Endothelial cell (in vitro differentiated cells): ENCODE results near the gene RHOU. TPM values are rescaled to one million over a fixed set of nuclear protein-coding genes. Genes with fewer than 3 reads are reported as not detected.

Experiments
- DNase-seq: peaks from one replicate; pipeline ENCODE4 v3.0.0; 2021; ENCODE audit warnings: low spot score
- H3K27ac Mint-ChIP-seq: one replicate; pipeline ENCODE4 v1.8.0; 2021; ENCODE audit warnings: mixed read lengths, inconsistent platforms; ENCODE audit not compliant: unreplicated experiment
- H3K27me3 Mint-ChIP-seq: one replicate; pipeline ENCODE4 v1.8.0; 2021; ENCODE audit warnings: mild to moderate bottlenecking, moderate library complexity, mixed read lengths, inconsistent platforms; ENCODE audit not compliant: unreplicated experiment
- H3K36me3 Mint-ChIP-seq: one replicate; pipeline ENCODE4 v1.8.0; 2021; ENCODE audit warnings: mild to moderate bottlenecking, low read depth, mixed read lengths, inconsistent platforms; ENCODE audit not compliant: unreplicated experiment
- H3K4me1 Mint-ChIP-seq: one replicate; pipeline ENCODE4 v1.8.0; 2021; ENCODE audit warnings: mild to moderate bottlenecking, mixed read lengths, inconsistent platforms; ENCODE audit not compliant: unreplicated experiment
- H3K4me3 Mint-ChIP-seq: one replicate; pipeline ENCODE4 v1.8.0; 2021; ENCODE audit warnings: mild to moderate bottlenecking, mixed read lengths, inconsistent platforms; ENCODE audit not compliant: unreplicated experiment
- H3K9me3 Mint-ChIP-seq: one replicate; pipeline ENCODE4 v1.8.0; 2021; ENCODE audit warnings: mixed read lengths, inconsistent platforms; ENCODE audit not compliant: unreplicated experiment
- total RNA-seq: library from RNA; stranded (reverse); fragmentation: NEBNext Ultra II Directional; extraction: Animal tissue kit (Norgen Biotek cat#: 25700); gene quantifications from one replicate; pipeline ENCODE4 v1.2.1, GENCODE V29; 2021; ENCODE audit not compliant: unreplicated experiment
- TF ChIP-seq, protein P1 (sequence below): fragments of 200-600 bp; sonication (generic); IDR thresholded peaks from one replicate; pipeline ENCODE4 v1.5.0; 2021; ENCODE audit warnings: antibody characterized with exemption; ENCODE audit not compliant: unreplicated experiment

The RHOU gene
- total RNA-seq, 1 donor from 2014 or later, result 10.2 TPM

DNA sequence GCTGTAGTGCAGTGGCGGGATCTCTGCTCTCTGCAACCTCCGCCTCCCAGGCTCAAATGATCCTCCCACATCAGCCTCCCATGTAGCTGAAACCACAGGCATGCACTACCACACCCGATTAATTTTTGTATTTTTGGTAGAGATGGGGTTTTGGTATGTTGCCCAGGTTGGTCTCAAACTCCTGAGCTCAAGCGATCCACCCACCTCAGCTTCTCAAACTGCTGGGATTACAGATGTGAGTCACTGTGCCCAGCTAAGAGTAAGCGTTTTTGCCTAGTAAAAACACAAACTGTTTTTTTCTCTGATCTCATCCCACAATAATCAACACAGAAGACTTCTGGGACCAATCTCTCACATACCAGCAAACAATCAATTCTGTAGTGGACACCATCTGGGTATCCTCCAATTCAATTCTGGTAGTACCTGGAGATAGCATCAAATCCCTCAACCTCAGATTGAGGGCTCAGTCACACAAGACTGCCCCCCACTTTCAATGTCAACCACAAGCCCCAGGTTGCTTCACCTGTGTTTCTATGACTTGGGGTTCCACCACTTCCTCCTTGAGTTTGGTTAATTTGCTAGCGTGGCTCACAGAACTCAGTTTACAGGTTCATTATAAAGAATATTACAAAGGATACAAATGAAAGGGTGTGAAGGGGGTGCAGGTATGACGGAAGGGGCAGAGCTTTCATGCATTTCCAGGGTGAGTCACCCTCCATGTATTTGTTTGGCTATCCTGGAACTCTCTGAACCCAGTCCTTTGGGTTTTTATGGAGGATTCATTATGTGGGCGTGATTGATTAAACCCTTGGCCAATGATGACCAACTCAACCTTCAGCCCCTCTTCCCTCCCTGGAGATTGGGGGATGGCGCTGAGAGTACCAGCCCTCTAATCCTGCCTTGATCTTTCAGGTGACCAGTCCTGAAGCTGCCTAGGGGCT, 40.0 kb upstream of the RHOU start:
- Mint-ChIP-seq H3K36me3 (no peaks in the 10 kb centered on the region), H3K27ac (no peak overlapping the region), H3K27me3 (no peaks in the 10 kb centered on the region), H3K9me3 (no peaks in the 10 kb centered on the region), H3K4me3 (no peak overlapping the region), H3K4me1 (no peaks in the 10 kb centered on the region)
- TF ChIP-seq, protein P1, sequence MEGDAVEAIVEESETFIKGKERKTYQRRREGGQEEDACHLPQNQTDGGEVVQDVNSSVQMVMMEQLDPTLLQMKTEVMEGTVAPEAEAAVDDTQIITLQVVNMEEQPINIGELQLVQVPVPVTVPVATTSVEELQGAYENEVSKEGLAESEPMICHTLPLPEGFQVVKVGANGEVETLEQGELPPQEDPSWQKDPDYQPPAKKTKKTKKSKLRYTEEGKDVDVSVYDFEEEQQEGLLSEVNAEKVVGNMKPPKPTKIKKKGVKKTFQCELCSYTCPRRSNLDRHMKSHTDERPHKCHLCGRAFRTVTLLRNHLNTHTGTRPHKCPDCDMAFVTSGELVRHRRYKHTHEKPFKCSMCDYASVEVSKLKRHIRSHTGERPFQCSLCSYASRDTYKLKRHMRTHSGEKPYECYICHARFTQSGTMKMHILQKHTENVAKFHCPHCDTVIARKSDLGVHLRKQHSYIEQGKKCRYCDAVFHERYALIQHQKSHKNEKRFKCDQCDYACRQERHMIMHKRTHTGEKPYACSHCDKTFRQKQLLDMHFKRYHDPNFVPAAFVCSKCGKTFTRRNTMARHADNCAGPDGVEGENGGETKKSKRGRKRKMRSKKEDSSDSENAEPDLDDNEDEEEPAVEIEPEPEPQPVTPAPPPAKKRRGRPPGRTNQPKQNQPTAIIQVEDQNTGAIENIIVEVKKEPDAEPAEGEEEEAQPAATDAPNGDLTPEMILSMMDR, result no peak
- DNase-seq, result no peak

DNA sequence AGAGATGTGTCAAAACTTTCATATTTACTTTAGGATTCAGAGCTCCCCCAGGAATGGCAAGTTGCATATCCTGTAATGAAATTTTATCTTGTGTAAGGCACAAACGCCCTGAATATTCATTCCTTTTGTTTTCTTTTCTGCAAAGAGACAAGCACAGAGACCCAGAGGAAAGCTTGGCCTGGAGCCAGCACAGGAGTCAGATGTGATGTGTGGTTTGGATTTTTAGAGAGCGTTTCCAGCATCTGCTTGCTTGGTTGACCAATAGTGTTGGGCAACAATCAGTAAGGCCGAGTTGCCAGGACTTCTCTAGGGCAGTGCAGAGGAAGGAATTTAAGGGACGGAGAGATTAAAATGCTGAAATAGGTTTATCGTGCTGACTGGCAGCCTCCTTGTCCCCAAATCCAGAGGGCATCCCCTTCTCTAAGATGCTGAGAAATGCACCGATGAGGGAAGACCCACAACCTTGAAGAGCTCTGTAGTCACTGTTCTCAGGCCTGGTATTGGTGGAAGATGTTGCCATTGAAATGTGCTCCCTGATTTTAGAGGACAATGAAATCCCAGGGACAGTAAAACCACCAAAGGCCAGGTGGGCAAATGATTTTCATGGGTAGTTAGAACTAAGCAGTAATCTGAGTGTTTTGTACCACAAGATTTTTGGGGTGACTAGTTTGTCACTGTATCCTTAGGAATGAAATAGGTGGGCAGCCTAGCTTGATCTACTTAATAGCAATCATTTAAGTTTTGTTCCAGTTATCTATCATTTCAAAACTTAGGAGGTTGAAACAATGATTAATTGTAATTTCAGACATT, 37.9 kb upstream of the RHOU start:
- H3K36me3 Mint-ChIP-seq, result no peaks in the 10 kb centered on the region
- no peaks in the 10 kb centered on the region for H3K27me3 Mint-ChIP-seq

DNA sequence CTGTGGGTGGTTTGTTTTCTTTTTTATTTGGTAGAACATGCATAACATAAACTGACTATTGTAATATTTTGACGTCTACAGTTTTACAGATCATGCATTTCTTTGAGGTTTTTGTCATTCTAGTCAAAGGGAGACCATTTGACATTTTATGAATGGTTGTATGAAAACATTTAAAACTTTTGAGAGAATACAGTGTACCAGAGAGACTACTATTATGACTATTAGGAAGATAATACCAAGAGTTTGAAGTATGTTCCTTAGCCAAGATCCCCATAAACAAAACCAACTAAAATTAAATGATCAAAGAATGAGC, 37.3 kb upstream of the RHOU start:
- no peaks in the 10 kb centered on the region for H3K9me3 Mint-ChIP-seq
- TF ChIP-seq, protein P1, result no peak
- H3K4me3 Mint-ChIP-seq, result no peak overlapping the region
- no peak for DNase-seq
- no peaks in the 10 kb centered on the region for H3K36me3 Mint-ChIP-seq
- no peaks in the 10 kb centered on the region for H3K27me3 Mint-ChIP-seq
- no peak overlapping the region for H3K27ac Mint-ChIP-seq
- H3K4me1 Mint-ChIP-seq, result no peaks in the 10 kb centered on the region

More for the DNA sequence above, 37.9 kb upstream of the RHOU start:
- TF ChIP-seq, protein P1, result no peak
- DNase-seq, result no peak
- no peaks in the 10 kb centered on the region for H3K9me3 Mint-ChIP-seq
- H3K27ac Mint-ChIP-seq, result no peak overlapping the region
- H3K4me1 Mint-ChIP-seq, result no peaks in the 10 kb centered on the region
- H3K4me3 Mint-ChIP-seq, result no peak overlapping the region

DNA sequence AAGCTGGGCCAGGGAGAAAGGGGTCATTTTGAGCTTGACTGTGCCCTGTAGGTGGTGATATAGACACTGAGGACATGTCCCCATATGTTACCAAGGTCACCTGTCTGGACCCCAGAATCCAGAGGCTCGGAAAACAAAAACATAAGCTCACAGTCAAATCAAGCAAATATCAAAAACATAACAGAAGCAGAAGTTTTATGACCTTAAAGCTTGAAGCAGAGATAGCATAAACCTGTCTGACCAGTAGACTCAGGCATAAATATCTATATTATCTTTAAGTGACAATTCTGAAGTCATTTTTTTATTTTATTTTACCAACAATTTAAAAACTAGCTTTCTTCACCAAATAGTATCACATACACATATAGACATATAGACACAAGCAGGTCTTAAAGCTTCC, 32.8 kb upstream of the RHOU start:
- TF ChIP-seq, protein P1, result no peak
- no peaks in the 10 kb centered on the region for H3K4me1 Mint-ChIP-seq
- H3K27ac Mint-ChIP-seq, result no peak overlapping the region
- H3K36me3 Mint-ChIP-seq, result no peaks in the 10 kb centered on the region
- no peak for DNase-seq
- H3K4me3 Mint-ChIP-seq, result no peak overlapping the region
- no peaks in the 10 kb centered on the region for H3K27me3 Mint-ChIP-seq
- no peaks in the 10 kb centered on the region for H3K9me3 Mint-ChIP-seq

DNA sequence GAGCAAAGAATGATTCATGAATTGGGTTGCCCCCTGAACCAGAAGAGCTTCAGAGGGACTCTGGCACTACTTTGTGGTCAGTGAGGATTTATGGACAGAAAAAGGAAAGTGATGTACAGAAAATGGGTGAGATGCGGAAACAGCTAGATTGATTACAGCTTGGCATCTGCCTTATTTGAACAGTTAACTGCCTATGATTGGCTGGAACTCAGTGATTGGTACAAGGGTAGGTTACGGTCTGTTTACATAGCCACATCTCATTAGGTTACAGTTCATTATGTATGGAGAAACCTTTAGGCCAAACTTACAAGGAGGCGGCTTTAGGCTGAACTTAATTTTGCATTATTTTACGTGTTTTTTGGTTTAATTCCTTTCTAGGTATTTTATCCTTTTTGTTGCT, 29.0 kb upstream of the RHOU start:
- Mint-ChIP-seq H3K36me3 (no peaks in the 10 kb centered on the region), H3K4me3 (no peak overlapping the region), H3K4me1 (no peaks in the 10 kb centered on the region), H3K27me3 (no peaks in the 10 kb centered on the region), H3K27ac (no peak overlapping the region), H3K9me3 (no peaks in the 10 kb centered on the region)
- DNase-seq, result no peak
- TF ChIP-seq, protein P1, result no peak
